ENCODE results near the gene APH1A. TPM values are rescaled to one million over a fixed set of nuclear protein-coding genes. Genes with fewer than 3 reads are reported as not detected.

The APH1A gene
- total and polyA plus RNA-seq, 9 of the 15 experiments (the other 6 are each of a cell fraction or from before 2014, with no cell fraction given): 5.6 to 123 (median 77.0) TPM

GRCh38 chr1:150293433-150294253 lies 24.8 kb upstream of the APH1A start, which contains the start of gene MRPS21 (continued):
- TF ChIP-seq ADNP (tag; IDR thresholded peaks at IDR 0.05): no peak
- TF ChIP-seq TAF1 (IDR thresholded peaks at IDR 0.05; ENCODE audit: control insufficient read depth, extremely low read depth, insufficient read depth, low read length, severe bottlenecking): peak; percentile 93
- TF ChIP-seq ZC3H4 (CRISPR knock-in tag; IDR thresholded peaks at IDR 0.05; ENCODE audit: borderline replicate concordance): no peak; the same call in 1 of the 2 replicates
- TF ChIP-seq ZNF280A (IDR thresholded peaks at IDR 0.05; ENCODE audit: low read depth, partially characterized antibody): no peak
- no peak for TF ChIP-seq BRD4 (IDR thresholded peaks at IDR 0.05)
- no peak for TF ChIP-seq NFIX (CRISPR knock-in tag; IDR thresholded peaks at IDR 0.05; ENCODE audit: low read depth)
- peak; percentile 96 for TF ChIP-seq CREB1 (IDR thresholded peaks at IDR 0.05)
- peak; percentile 89 for TF ChIP-seq CREB1 (CRISPR knock-in tag; IDR thresholded peaks at IDR 0.05)
- TF ChIP-seq ZNF277 (CRISPR knock-in tag; IDR thresholded peaks at IDR 0.05; ENCODE audit: borderline replicate concordance): no peak
- TF ChIP-seq KAT7 (CRISPR knock-in tag; IDR thresholded peaks at IDR 0.05; ENCODE audit: borderline replicate concordance): no peak
- peak in 1 of 2 experiments; percentile 13; a peak in 1 of 4 replicates for TF ChIP-seq BCLAF1 (IDR thresholded peaks at IDR 0.05; ENCODE audit: borderline replicate concordance in 1 of 2, control insufficient read depth in 1 of 2, low read depth in 2 of 2, low read length in 1 of 2)
- TF ChIP-seq SMARCA5 (IDR thresholded peaks at IDR 0.05): no peak
- peak; percentile 96 for TF ChIP-seq POLR2A (conservative IDR thresholded peaks at IDR 0.05)
- peak; percentile 81 to 86 for TF ChIP-seq E2F6 (IDR thresholded peaks at IDR 0.05; ENCODE audit: borderline replicate concordance in 1 of 2, extremely low read depth in 1 of 2, insufficient read depth in 1 of 2, insufficient read length in 1 of 2, low read depth in 1 of 2, low read length in 1 of 2, poor library complexity in 1 of 2, severe bottlenecking in 1 of 2)
- TF ChIP-seq STAT5A (IDR thresholded peaks at IDR 0.05; ENCODE audit: borderline replicate concordance, low read length): peak; percentile 5; the same call in 1 of the 2 replicates
- no peak; the same call in 1 of the 2 replicates for TF ChIP-seq MTA3 (IDR thresholded peaks at IDR 0.05; ENCODE audit: borderline replicate concordance)
- peak; percentile 93 for TF ChIP-seq PHF20 (IDR thresholded peaks at IDR 0.05; ENCODE audit: partially characterized antibody)
- TF ChIP-seq GATA2 (CRISPR knock-in tag; IDR thresholded peaks at IDR 0.05): no peak
- TF ChIP-seq IRF9 (tag; IDR thresholded peaks at IDR 0.05): no peak

All from K562 (cell line).